Measurements from ENCODE around the gene LIPC.

GRCh38 chr15:58527573-58528187, 95.9 kb downstream of the LIPC start:
- TF ChIP-seq CTCF (IDR thresholded peaks at IDR 0.05) = no peak
- TF ChIP-seq POLR2A (IDR thresholded peaks at IDR 0.05) = no peak
